RPMI7951 (cell line): Measurements from ENCODE around the gene USP36. TPM values are rescaled to one million over a fixed set of nuclear protein-coding genes. Genes with fewer than 3 reads are reported as not detected.
"Not testable (repeated sequence)": the region's sequence is repeated elsewhere in the genome, so short reads cannot be mapped to it uniquely, and the experiment has no call there.

Experiments used
- DNase-seq: peaks from one replicate; pipeline ENCODE4 v3.0.0-alpha.2; 2012; ENCODE audit warnings: low read depth
- total RNA-seq: library from RNA; depleted of rRNA; stranded (reverse); fragments of >200 nt; shearing (Covaris generic); gene quantifications from 2 replicates; pipeline ENCODE4 v1.2.3, GENCODE V29; 2014

The USP36 gene
- total RNA-seq, 1 experiment from 2014 or later = 11.2 TPM

DNA sequence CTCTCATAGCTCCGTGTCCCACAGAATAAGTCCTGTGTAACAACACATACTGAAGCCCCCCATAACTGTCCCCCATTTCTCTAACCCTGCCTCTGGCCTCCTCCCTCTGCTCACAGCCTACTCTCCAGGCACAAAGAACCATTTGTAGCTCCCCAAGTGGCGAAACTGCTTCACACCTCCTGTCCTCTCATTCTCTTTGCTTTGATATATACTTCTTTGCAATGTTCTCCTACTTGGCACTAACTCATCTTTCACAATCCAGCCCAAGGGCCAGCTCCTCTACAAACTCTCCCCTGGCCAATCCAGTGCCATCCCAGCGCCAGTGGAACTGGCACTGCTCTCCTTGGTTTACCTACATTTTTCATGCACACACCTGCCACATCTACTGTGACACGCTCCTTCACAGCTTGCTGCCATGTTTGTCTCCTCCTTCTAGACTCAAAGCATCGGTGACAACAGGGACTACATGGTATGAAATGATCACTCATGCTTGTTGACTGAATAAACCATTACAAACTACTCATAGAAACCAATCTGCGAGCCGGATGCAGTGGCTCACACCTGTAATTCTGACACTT, 71.3 kb downstream of the USP36 start:
- DNase-seq = no peak

DNA sequence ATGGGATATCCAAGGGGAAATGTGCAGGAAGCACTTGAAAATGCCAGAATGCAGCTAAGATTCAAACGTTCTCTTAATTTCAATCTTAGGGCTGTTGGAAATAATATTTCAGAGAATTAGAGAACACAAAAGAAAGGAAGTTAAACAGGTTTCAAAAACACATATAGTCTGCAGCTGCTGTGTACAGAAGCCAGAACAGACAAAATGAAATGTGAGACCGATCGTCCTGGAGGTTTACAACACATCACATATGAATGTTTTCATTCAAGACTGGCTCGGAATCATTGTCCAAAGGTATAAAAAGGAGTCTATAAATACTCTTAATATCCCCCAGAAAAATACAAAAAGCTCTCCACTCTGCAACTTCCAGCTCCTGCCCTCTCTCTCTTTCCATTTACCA, 72.8 kb downstream of the USP36 start:
- no peak for DNase-seq

DNA sequence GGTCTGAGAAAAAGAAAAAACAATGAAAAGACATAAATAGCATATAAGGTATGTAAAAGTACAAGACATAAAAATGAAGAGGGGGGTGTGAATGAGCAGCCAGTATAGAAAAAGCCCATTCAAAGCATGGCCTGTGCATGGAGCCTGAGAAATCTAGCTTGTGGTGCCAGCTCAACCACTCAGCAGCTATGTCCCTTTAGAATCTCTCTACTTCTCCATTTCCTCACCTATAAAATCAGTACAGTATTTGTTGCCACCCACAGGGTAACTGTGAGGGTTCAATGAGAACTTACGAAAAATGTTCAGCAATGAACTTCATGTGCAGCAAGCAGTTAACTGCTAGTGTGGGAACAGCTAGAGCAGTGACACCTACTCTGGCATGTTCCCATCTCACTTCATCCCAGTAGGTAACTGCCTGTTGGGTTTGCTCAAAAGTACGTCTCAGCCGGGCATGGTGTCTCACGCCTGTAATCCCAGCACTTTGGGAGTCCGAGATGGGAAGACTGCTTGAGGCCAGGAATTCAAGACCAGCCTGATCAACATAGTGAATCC, 73.8 kb downstream of the USP36 start:
- DNase-seq = no peak

GRCh38 chr17:78766225-78766624, 74.4 kb downstream of the USP36 start:
- DNase-seq = no peak

- DNase-seq = no peak
Measured at GRCh38 chr17:78765821-78766220, 74.8 kb downstream of the USP36 start.

- no peak for DNase-seq
Measured at GRCh38 chr17:78764871-78765270, 75.7 kb downstream of the USP36 start.

GRCh38 chr17:78763561-78763960, 77.1 kb downstream of the USP36 start:
- DNase-seq = no peak

DNA sequence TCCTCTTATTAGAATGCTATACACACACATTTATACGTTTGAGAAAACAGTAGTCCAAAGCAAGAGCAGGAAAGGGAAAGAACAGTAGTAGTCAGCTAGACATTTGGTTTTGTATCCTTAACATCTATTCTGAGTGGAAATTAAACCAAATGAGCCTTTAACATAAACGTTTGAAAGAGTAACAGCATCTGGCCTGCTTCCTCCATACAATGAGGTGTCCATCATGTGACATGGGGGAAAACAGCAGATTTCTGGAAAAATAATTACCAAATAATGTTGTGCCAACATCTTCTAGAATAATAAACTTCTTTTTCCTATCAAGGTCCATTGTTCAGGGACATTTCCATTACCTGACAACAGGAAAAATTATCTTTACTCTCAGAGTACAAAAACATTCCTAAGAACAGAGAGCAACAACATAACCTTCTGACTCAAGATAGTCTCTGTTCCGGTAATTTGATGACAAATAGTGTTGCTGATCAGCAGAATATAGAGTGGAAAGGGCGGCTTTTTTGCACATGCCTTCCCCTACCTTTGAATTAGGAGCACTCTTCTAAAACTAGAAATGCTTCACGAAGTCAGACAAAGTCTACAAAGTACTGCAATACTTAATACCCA, 78.7 kb downstream of the USP36 start:
- DNase-seq = no peak

DNA sequence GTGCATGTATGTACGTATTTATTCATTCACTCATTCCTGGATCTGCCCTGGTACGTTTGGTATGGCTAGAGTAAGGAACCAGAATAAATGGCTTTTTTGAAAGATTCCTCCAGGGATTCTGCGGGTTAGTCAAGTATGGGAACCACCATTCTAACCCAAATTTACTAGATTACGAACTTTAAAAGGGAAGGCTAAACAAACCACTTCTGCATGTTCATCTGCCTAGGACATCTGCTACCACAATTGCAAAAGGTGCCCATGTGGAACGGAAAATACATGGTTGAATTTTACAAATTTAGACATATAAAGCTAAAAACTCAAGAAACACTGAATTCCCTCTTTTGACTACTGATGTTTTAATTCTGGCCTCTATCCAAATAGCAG, 80.7 kb downstream of the USP36 start:
- no peak for DNase-seq

GRCh38 chr17:78759203-78759968, 81.2 kb downstream of the USP36 start:
- peak; percentile 45 for DNase-seq

GRCh38 chr17:78753316-78754250, 87.0 kb downstream of the USP36 start:
- no peak for DNase-seq

DNA sequence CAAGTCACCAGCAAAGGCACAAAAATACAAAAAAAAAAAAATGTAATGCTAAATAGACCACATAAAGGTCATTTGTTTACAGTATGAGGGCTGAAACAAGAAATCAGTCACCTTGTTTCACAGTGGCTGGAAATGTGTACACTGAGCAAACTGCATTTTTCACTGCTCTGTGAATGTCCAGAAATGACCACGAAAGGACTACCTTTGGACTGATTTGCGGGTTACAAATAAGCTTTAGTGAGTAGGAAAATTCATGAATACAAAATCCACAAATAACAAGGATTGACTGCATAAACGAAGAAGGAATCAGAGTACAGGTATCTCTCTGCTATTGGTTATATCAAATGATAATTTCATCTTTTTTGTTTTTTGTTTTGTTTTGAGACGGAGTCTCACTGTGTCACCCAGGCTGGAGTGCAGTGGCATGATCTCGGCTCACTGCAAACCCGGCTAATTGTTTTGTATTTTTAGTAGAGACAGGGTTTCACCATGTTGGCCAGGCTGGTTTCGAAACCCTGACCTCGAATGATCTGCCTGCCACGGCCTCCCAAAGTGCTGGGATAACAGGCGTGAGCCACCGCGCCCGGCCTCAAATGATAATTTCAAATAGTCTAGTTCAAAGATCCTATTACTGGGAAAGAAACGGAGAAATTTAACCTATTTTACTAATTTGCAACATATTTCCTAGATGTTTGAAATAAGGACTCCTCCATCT, 89.0 kb downstream of the USP36 start:
- DNase-seq = no peak

DNA sequence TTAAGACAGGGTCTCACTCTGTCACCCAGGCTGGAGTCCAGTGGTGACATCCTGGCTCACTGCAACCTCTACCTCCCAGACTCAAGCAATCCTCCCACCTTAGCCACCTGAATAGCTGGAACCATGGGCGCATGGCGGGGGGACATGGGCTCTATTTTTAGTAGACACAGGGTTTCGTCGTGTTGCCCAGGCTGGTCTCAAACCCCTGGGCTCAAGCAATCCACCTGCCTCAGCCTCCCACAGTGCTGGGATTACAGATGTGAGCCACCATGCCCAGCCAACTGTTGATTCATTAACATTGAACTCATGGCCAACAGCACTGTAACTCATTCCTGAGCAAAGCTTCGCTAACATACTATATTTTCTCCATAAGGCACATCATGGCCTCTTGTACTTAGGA, 89.6 kb downstream of the USP36 start:
- DNase-seq = not testable (repeated sequence)

DNA sequence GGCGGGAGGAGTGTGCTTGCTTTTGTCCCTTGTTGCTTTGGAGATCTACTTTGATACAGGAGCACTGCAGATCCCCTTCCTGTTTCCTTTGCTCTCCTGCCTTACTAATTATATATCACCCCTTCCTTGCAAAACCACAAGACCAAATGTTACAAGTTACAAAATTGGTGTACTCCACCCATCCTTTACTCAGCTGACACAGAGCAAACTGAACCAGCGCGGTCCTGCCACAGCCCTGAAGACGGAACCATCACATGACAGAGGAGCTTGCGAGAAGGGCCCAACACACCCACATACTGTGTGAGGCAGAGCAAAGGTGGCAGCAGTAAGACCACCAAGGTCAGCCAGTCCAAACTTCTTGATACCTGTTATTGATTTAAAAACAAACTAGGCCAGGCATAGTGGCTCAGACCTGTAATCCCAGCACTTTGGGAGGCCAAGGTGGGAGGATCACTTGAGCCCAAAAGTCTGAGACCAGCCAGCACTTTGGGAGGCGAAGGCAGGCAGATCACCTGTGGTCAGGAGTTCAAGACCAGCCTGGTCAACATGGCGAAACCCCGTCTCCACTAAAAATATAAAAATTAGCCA, 91.8 kb downstream of the USP36 start:
- peak; percentile 75 for DNase-seq

DNA sequence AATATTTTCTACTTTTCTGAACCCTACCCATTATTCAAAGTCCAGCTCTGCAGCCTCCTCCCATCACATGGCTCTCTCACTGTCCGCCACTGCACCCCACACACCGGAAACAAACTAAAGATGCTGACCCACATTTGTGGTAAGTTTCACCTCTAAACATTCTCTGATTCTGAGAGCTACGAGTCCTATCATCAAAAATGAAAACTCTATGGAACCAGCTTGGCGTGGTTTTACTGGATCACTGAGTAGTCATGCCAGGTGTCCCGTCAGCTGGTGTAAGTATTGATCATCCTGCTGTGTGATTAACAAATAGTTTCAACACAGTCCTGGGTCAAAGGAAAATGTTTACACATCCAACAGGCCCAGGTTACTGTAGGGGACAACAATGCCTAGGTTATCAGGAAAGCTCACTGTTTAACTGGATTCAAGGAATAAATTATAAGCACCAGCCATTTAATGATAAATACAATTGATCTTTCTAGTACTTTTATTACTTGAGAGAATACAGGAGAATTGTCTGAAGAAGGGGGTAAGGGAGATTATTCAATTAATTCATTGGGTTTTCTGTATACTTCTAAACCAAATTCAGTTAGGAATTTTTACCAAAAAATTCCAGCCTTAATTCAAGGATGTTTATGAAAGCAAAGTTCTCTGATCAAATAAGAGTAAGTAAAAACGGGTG, 92.4 kb downstream of the USP36 start:
- DNase-seq = peak; percentile 15

DNA sequence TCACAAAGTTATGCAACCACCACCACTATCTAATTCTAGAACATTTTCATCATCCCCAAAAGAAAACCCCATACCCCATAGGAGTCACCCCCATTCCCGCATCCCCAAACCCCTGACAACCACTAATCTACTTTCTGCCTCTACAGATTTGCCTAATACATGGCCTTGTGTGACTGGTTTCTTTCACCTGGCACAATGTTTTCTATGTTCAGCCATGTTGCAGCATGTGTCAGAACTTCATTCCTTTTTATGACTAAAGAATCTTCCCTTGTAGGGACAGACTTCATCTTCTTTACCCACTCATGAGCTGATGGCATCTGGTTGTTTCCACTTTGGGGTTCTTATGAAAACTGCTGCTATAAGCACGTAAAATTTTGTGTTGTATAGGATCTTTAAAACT, 93.1 kb downstream of the USP36 start:
- DNase-seq = no peak

GRCh38 chr17:78746949-78747269, 93.7 kb downstream of the USP36 start:
- no peak for DNase-seq

GRCh38 chr17:78746263-78746948, 94.2 kb downstream of the USP36 start:
- no peak for DNase-seq
